Effector memory CD4-positive, alpha-beta T cell (primary cell): ENCODE measurements around the gene COL15A1.

Experiments used
- DNase-seq, 3 donors: peaks; one replicate each; pipeline ENCODE4 v3.0.0-alpha.2; 2020
- H3K27ac ChIP-seq: 2 replicates; pipeline ENCODE4 v1.7.0; 2013; ENCODE audit warnings: mild to moderate bottlenecking, low read length, moderate library complexity; ENCODE audit not compliant: insufficient read depth, poor library complexity, severe bottlenecking
- H3K27me3 ChIP-seq: replicated peaks from 2 replicates; pipeline ENCODE4 v1.7.0; 2013; ENCODE audit warnings: mild to moderate bottlenecking, low read length; ENCODE audit not compliant: insufficient read depth, control insufficient read depth, poor library complexity, severe bottlenecking
- H3K36me3 ChIP-seq: 2 replicates; pipeline ENCODE4 v1.7.0; 2013; ENCODE audit warnings: mild to moderate bottlenecking, low read length, moderate library complexity; ENCODE audit not compliant: control insufficient read depth, insufficient read depth
- H3K4me1 ChIP-seq: 2 replicates; pipeline ENCODE4 v1.7.0; 2013; ENCODE audit warnings: low read length, mild to moderate bottlenecking; ENCODE audit not compliant: control insufficient read depth, insufficient read depth, poor library complexity, severe bottlenecking
- H3K4me3 ChIP-seq: 2 replicates; pipeline ENCODE4 v1.7.0; 2013; ENCODE audit warnings: low read length, low read depth, mild to moderate bottlenecking; ENCODE audit not compliant: insufficient read depth, poor library complexity, severe bottlenecking
- H3K9me3 ChIP-seq: 2 replicates; pipeline ENCODE4 v1.7.0; 2013; ENCODE audit warnings: mild to moderate bottlenecking, low read length, moderate library complexity; ENCODE audit not compliant: control insufficient read depth

The COL15A1 gene

GRCh38 chr9:98957826-98958225 lies 14.1 kb downstream of the COL15A1 start:
- H3K27me3 ChIP-seq = no peaks in the 10 kb centered on the region
- H3K27ac ChIP-seq = no peak overlapping the region
- no peaks in the 10 kb centered on the region for H3K9me3 ChIP-seq
- no peaks in the 10 kb centered on the region for H3K36me3 ChIP-seq
- H3K4me3 ChIP-seq = no peak overlapping the region
- no peak for DNase-seq
- H3K4me1 ChIP-seq = no peaks in the 10 kb centered on the region

- no peak overlapping the region for H3K27ac ChIP-seq
- no peaks in the 10 kb centered on the region for H3K36me3 ChIP-seq
- no peak for DNase-seq
- no peak overlapping the region for H3K4me3 ChIP-seq
- H3K27me3 ChIP-seq = no peaks in the 10 kb centered on the region
- no peaks in the 10 kb centered on the region for H3K4me1 ChIP-seq
- no peaks in the 10 kb centered on the region for H3K9me3 ChIP-seq
Measured at GRCh38 chr9:98958271-98958984, 14.7 kb downstream of the COL15A1 start.

GRCh38 chr9:98960409-98960808 lies 16.7 kb downstream of the COL15A1 start:
- no peak overlapping the region for H3K4me3 ChIP-seq
- H3K36me3 ChIP-seq = no peaks in the 10 kb centered on the region
- no peaks in the 10 kb centered on the region for H3K4me1 ChIP-seq
- no peak for DNase-seq
- no peak overlapping the region for H3K27ac ChIP-seq
- no peaks in the 10 kb centered on the region for H3K27me3 ChIP-seq
- H3K9me3 ChIP-seq = no peaks in the 10 kb centered on the region

- Histone ChIP-seq H3K27ac (no peak overlapping the region), H3K9me3 (no peaks in the 10 kb centered on the region), H3K4me3 (no peak overlapping the region), H3K27me3 (no peaks in the 10 kb centered on the region), H3K36me3 (no peaks in the 10 kb centered on the region), H3K4me1 (no peaks in the 10 kb centered on the region)
- DNase-seq = no peak
Measured at GRCh38 chr9:98961513-98962180, 17.9 kb downstream of the COL15A1 start.

- no peaks in the 10 kb centered on the region for H3K36me3 ChIP-seq
- H3K27ac ChIP-seq = no peak overlapping the region
- no peak overlapping the region for H3K4me3 ChIP-seq
- no peak for DNase-seq
- no peaks in the 10 kb centered on the region for H3K27me3 ChIP-seq
- H3K9me3 ChIP-seq = no peaks in the 10 kb centered on the region
- H3K4me1 ChIP-seq = no peaks in the 10 kb centered on the region
Measured at GRCh38 chr9:98962181-98962560, 18.5 kb downstream of the COL15A1 start.

GRCh38 chr9:98962861-98963260 lies 19.2 kb downstream of the COL15A1 start:
- Histone ChIP-seq H3K27me3 (no peaks in the 10 kb centered on the region), H3K36me3 (no peaks in the 10 kb centered on the region), H3K9me3 (no peaks in the 10 kb centered on the region), H3K4me1 (no peaks in the 10 kb centered on the region), H3K4me3 (no peak overlapping the region), H3K27ac (no peak overlapping the region)
- DNase-seq = no peak

- Histone ChIP-seq H3K27me3 (no peaks in the 10 kb centered on the region), H3K36me3 (no peaks in the 10 kb centered on the region), H3K9me3 (no peaks in the 10 kb centered on the region), H3K27ac (no peak overlapping the region), H3K4me3 (no peak overlapping the region), H3K4me1 (no peaks in the 10 kb centered on the region)
- DNase-seq = no peak
Measured at GRCh38 chr9:98964201-98964600, 20.5 kb downstream of the COL15A1 start.

- no peak overlapping the region for H3K4me3 ChIP-seq
- H3K27ac ChIP-seq = no peak overlapping the region
- H3K9me3 ChIP-seq = no peaks in the 10 kb centered on the region
- H3K36me3 ChIP-seq = no peaks in the 10 kb centered on the region
- H3K27me3 ChIP-seq = no peaks in the 10 kb centered on the region
- DNase-seq = no peak
- no peaks in the 10 kb centered on the region for H3K4me1 ChIP-seq
Measured at GRCh38 chr9:98964911-98965336, 21.2 kb downstream of the COL15A1 start.

- Histone ChIP-seq H3K36me3 (no peaks in the 10 kb centered on the region), H3K27ac (no peak overlapping the region), H3K27me3 (no peaks in the 10 kb centered on the region), H3K4me3 (no peak overlapping the region), H3K9me3 (no peaks in the 10 kb centered on the region), H3K4me1 (no peaks in the 10 kb centered on the region)
- DNase-seq = no peak
Measured at GRCh38 chr9:98966676-98967075, 23.0 kb downstream of the COL15A1 start.

GRCh38 chr9:98967257-98967656 lies 23.6 kb downstream of the COL15A1 start:
- Histone ChIP-seq H3K4me1 (no peaks in the 10 kb centered on the region), H3K9me3 (no peaks in the 10 kb centered on the region), H3K27ac (no peak overlapping the region), H3K4me3 (no peak overlapping the region), H3K36me3 (no peaks in the 10 kb centered on the region), H3K27me3 (no peaks in the 10 kb centered on the region)
- DNase-seq = no peak
